NCI-H524 (cell line): Measurements from ENCODE around the gene FN1.

ENCODE experiments used
- DNase-seq, 2 experiments: peaks; one replicate each; lab custom pipeline; 2025; lab: John Stamatoyannopoulos, UW

FN1 gene

GRCh38 chr2:215407061-215407460 is 28.8 kb downstream of the FN1 start:
- no peak for DNase-seq

GRCh38 chr2:215405722-215406581 is 29.9 kb downstream of the FN1 start:
- DNase-seq = no peak

GRCh38 chr2:215404348-215405012 is 31.4 kb downstream of the FN1 start:
- DNase-seq = no peak

GRCh38 chr2:215403441-215404347 is 32.2 kb downstream of the FN1 start:
- no peak for DNase-seq

GRCh38 chr2:215401896-215402379 is 33.9 kb downstream of the FN1 start:
- DNase-seq = no peak

- DNase-seq = no peak
Measured at GRCh38 chr2:215399067-215399716, 36.7 kb downstream of the FN1 start.

- DNase-seq = no peak
Measured at GRCh38 chr2:215397632-215398341, 38.1 kb downstream of the FN1 start.

GRCh38 chr2:215396595-215397313 is 39.1 kb downstream of the FN1 start:
- no peak for DNase-seq

GRCh38 chr2:215395687-215396460 is 40.0 kb downstream of the FN1 start:
- DNase-seq = no peak

- peak; percentile 68 to 92 for DNase-seq
Measured at GRCh38 chr2:215394102-215394805, 41.6 kb downstream of the FN1 start.

GRCh38 chr2:215392687-215393270 is 43.1 kb downstream of the FN1 start:
- no peak for DNase-seq

GRCh38 chr2:215392164-215392563 is 43.7 kb downstream of the FN1 start:
- DNase-seq = no peak

GRCh38 chr2:215391531-215391930 is 44.3 kb downstream of the FN1 start:
- DNase-seq = no peak

- DNase-seq = no peak
Measured at GRCh38 chr2:215390550-215390913, 45.3 kb downstream of the FN1 start.

GRCh38 chr2:215388002-215388728 is 47.7 kb downstream of the FN1 start:
- no peak for DNase-seq

- DNase-seq = no peak
Measured at GRCh38 chr2:215386566-215386965, 49.3 kb downstream of the FN1 start.

GRCh38 chr2:215384710-215385109 is 51.2 kb downstream of the FN1 start:
- DNase-seq = no peak
